Gastrocnemius medialis (tissue), 4 donors: ENCODE measurements around the gene SNX21. TPM values are rescaled to one million over a fixed set of nuclear protein-coding genes. Genes with fewer than 3 reads are reported as not detected.
A peak's percentile ranks its signal among the peaks of the same experiment; 100 is the strongest.

Experiments used
- ATAC-seq, 2 donors: fragments of 150-250 bp; one replicate each; pipeline ENCODE4 v1.9.1; 2016
- DNase-seq, 2 donors: peaks; one replicate each; pipeline ENCODE4 v3.0.0-alpha.2; 2019
- H3K27ac ChIP-seq, 4 donors: fragments of 200-600 bp; sonication (generic); 1 replicate in 1 of 4; 2 replicates in 3 of 4; pipeline ENCODE4 v1.5.1; 2016 to 2018; ENCODE audit warnings: mild to moderate bottlenecking in 2 of 4, moderate library complexity in 1 of 4
- H3K27me3 ChIP-seq, 3 donors: fragments of 200-600 bp; sonication (generic) in 2 of 3; 1 replicate in 1 of 3; 2 replicates in 2 of 3; pipeline versions ENCODE4 v1.5.1 to v1.6.0; 2016 to 2019; ENCODE audit warnings: mild to moderate bottlenecking in 1 of 3, moderate library complexity in 1 of 3
- H3K36me3 ChIP-seq, 2 donors: fragments of 200-600 bp; sonication (generic) in 1 of 2; one replicate each; pipeline ENCODE4 v1.5.1; 2017 to 2018
- H3K4me1 ChIP-seq, 2 donors: fragments of 200-600 bp; sonication (generic) in 1 of 2; one replicate each; pipeline ENCODE4 v1.5.1; 2016 to 2017; ENCODE audit warnings: mild to moderate bottlenecking in 2 of 2
- H3K4me3 ChIP-seq, 4 donors: fragments of 200-600 bp; sonication (generic) in 3 of 4; 1 replicate in 1 of 4; 2 replicates in 3 of 4; pipeline ENCODE4 v1.5.1; 2016 to 2019; ENCODE audit warnings: mild to moderate bottlenecking in 2 of 4
- H3K9me3 ChIP-seq, 3 donors: fragments of 200-600 bp; sonication (generic) in 2 of 3; 1 replicate in 1 of 3; 2 replicates in 2 of 3; pipeline ENCODE4 v1.5.1; 2016 to 2019
- CTCF ChIP-seq, 5 experiments: fragments of 450-650 bp in 3 of 5; fragments of 200-600 bp in 2 of 5; sonication (generic) in 2 of 5; IDR thresholded peaks in 4 of 5; conservative IDR thresholded peaks in 1 of 5; 1 replicate in 4 of 5; 2 replicates in 1 of 5; pipeline ENCODE4 v1.5.1; 2016 to 2019; ENCODE audit warnings: antibody characterized with exemption in 5 of 5, mild to moderate bottlenecking in 3 of 5, moderate library complexity in 3 of 5
- POLR2A ChIP-seq, 2 donors: fragments of 450-650 bp; IDR thresholded peaks; one replicate each; pipeline ENCODE4 v1.6.1; 2017; ENCODE audit warnings: antibody characterized with exemption in 2 of 2, mild to moderate bottlenecking in 2 of 2, moderate library complexity in 2 of 2
- in situ Hi-C, 4 donors: fragments of 200-750 bp; cut with MboI; loops; one replicate each; pipeline versions ENCODE4 v1.15.0 to v1.8.0; 2017; ENCODE audit warnings: low sequenced_read_pairs in 4 of 4
- intact Hi-C: fragments of 100-400 bp; cut with DNase I; formaldehyde crosslinking; loops from one replicate; pipeline ENCODE4 v1.15.1; 2023; ENCODE audit warnings: low total_unique reads
- total RNA-seq, 4 donors: library from RNA; depleted of rRNA; stranded (reverse); fragments of >200 nt; gene quantifications; one replicate each; pipeline versions ENCODE4 v1.1.0 to v1.2.3, GENCODE V29; 2016

Gene SNX21
- total RNA-seq, 4 donors from 2014 or later, result 35.8 to 114 (median 79.0) TPM

GRCh38 chr20:45835825-45836224 lies 2.2 kb downstream of the SNX21 start:
- in situ Hi-C loops (no loop called here), intact Hi-C loops (loop anchor here (2.0 kb wide), 1 partner anchor 21 kb away; the partner anchor contains the start of genes ACOT8 and ZSWIM3)
- TF ChIP-seq POLR2A (IDR thresholded peaks at IDR 0.05), result peak in 1 of 2 donors; percentile 60
- TF ChIP-seq CTCF (IDR thresholded peaks at IDR 0.05 in 4 of 5, conservative IDR thresholded peaks at IDR 0.05 in 1 of 5), result no peak
- Histone ChIP-seq H3K27me3 (no peaks in the 10 kb centered on the region), H3K9me3 (no peaks in the 10 kb centered on the region), H3K27ac (peak overlapping the region; percentile 95 to 97 (median 96)), H3K36me3 (peaks cover 0 to 28% of the 10 kb centered on the region in 2 donors), H3K4me3 (peak overlapping the region; percentile 73 to 80 (median 79)), H3K4me1 (peaks cover 48 to 59% of the 10 kb centered on the region in 2 donors)
- DNase-seq (peak; percentile 63 to 87), ATAC-seq (peak; percentile 46 to 55)

DNA sequence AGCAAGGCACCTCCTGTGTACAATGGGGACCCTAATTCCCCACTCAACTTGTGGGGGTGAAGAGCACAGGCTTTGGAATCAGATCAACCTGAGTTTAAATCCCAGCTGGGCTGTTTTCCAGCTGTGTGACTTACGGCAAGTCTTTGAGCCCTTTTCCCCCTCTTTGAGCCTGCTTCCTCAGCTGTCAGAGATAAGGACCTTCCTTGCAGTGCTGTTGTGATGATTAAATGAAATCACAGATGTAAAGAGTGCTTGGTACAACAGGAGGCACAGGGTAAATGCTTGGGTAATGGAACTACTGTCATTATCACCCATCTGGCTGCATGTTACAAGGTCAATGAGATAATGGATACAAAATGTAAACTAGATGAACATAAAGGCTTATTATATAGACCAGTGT lies 3.2 kb downstream of the SNX21 start:
- H3K36me3 ChIP-seq, result peaks cover 0 to 39% of the 10 kb centered on the region in 2 donors
- in situ Hi-C loops, result no loop called here
- peak overlapping the region in 1 of 4 donors; percentile 79 for H3K4me3 ChIP-seq
- DNase-seq (no peak), ATAC-seq (no peak)
- no peaks in the 10 kb centered on the region for H3K9me3 ChIP-seq
- no peak for TF ChIP-seq POLR2A (IDR thresholded peaks at IDR 0.05)
- no peak for TF ChIP-seq CTCF (IDR thresholded peaks at IDR 0.05 in 4 of 5, conservative IDR thresholded peaks at IDR 0.05 in 1 of 5)
- peaks cover 58 to 60% of the 10 kb centered on the region in 2 donors for H3K4me1 ChIP-seq
- intact Hi-C loops, result no loop called here
- no peaks in the 10 kb centered on the region for H3K27me3 ChIP-seq
- peak overlapping the region; percentile 95 to 97 (median 96) for H3K27ac ChIP-seq

GRCh38 chr20:45840700-45841198 lies 7.2 kb downstream of the SNX21 start:
- no peaks in the 10 kb centered on the region for H3K9me3 ChIP-seq
- in situ Hi-C loops, result no loop called here
- peaks cover 49 to 67% of the 10 kb centered on the region in 2 donors for H3K4me1 ChIP-seq
- H3K36me3 ChIP-seq, result peaks cover 0 to 71% of the 10 kb centered on the region in 2 donors
- no peak for TF ChIP-seq CTCF (IDR thresholded peaks at IDR 0.05 in 4 of 5, conservative IDR thresholded peaks at IDR 0.05 in 1 of 5)
- no peak for TF ChIP-seq POLR2A (IDR thresholded peaks at IDR 0.05)
- H3K27me3 ChIP-seq, result no peaks in the 10 kb centered on the region
- H3K27ac ChIP-seq, result peak overlapping the region; percentile 61 to 96 (median 84)
- ATAC-seq (no peak), DNase-seq (no peak)
- H3K4me3 ChIP-seq, result no peak overlapping the region
- intact Hi-C loops, result no loop called here

DNA sequence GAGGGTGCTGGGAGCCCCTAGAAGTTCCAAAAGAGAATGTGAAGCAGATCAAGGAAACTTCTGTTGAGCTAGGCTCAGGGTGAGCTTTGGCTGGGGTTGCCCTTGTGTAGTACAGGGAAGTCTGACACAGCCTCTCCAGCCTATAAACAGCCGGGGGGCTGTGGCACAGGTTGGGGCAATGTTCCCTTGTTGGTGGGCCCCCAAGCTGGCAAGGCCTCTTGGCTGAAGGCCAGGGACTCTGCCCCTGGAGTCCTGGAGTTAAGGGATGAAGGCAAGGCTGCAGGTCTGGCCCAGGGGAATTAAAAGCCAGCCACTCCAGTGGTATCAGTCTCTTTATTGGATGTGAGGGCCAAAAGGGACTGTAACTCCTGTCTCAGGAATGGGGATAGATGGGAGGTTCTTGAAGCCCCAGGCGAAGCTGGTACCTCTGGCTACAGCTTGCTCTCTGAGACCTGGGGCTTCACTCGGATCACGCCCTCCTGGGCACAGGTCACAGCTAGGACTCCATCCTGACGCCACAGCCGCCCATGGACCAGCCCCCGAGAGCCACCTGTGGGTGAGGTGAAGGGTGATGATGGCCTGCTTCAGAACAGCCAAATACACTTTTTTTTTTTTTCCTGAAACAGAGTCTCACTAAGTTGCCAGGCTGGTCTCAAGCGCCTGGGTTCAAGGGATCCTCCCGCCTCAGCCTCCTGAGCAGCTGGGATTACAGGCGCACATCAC lies 8.0 kb downstream of the SNX21 start:
- Histone ChIP-seq H3K27ac (peak overlapping the region; percentile 61 to 96 (median 84)), H3K27me3 (no peaks in the 10 kb centered on the region), H3K36me3 (peaks cover 0 to 79% of the 10 kb centered on the region in 2 donors), H3K4me1 (peaks cover 44 to 62% of the 10 kb centered on the region in 2 donors), H3K9me3 (no peaks in the 10 kb centered on the region), H3K4me3 (no peak overlapping the region)
- DNase-seq (no peak), ATAC-seq (no peak)
- in situ Hi-C loops (no loop called here), intact Hi-C loops (no loop called here)
- no peak for TF ChIP-seq CTCF (IDR thresholded peaks at IDR 0.05 in 4 of 5, conservative IDR thresholded peaks at IDR 0.05 in 1 of 5)
- no peak for TF ChIP-seq POLR2A (IDR thresholded peaks at IDR 0.05)
